GM18858 (cell line): ENCODE measurements around the gene CEBPZ.
A peak's percentile ranks its signal among the peaks of the same experiment; 100 is the strongest.
"Not testable (repeated sequence)": the region's sequence is repeated elsewhere in the genome, so short reads cannot be mapped to it uniquely, and the experiment has no call there.

ENCODE experiments used
- ATAC-seq: cut with Tn5 transposase; IDR thresholded peaks from one replicate; pipeline ENCODE4 v1.9.1; 2021; ENCODE audit not compliant: unreplicated experiment

The CEBPZ gene

DNA sequence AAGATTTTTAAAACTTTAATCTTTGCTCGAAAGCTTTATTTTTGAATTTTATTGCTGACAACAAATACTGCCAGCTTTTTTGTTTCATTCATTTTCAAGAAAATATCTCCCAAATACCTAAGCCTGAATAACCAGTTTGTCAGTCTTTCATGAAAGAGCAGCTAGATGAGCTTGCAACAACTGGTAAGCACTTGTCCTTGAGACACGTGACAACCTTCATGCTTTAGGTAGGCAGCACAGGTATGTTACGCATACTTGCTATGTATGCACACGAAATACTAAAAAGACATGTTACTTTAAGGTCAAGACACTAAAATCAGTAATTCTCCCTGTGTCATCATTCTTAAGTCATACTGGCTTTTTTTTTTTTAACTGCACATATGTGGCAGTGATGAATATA, 12.3 kb downstream of the CEBPZ start:
- ATAC-seq: no peak

DNA sequence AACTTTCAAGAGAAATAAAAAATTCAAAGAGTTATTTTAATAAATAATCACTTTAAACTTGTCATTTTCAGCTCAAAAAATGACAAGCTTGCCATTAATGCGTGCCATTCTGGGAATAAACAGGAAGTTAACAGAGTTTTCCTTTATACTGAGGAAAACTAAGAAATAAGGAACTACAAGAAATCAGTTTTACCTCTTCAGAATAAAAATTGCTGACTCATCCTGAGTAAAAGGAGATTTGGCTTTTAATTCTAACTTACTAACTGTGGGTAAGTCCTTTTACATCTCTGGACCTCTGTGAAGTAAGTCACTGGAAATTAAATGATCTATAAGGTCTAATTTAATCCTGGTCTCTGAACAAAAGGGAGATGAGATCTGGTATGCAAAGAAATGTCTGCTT, 16.1 kb downstream of the CEBPZ start:
- no peak for ATAC-seq

DNA sequence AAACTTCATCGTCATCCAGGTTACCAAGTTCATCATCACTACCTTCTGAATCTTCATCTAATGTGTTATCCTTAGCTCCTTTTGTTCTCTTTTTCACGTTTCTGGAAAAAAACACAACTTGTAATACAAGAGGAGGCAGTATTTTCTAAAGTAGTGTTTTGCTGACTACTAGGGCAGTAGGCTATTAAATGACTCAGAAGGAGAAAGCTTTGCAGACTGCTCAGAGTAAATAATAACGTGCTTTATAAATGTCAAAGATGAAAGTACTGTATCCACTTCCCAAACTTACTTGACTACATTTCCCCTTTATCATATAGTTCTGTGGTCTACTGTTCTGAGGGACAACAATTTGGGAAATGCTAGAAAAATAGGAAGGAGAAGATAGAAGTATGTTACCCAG, 19.5 kb downstream of the CEBPZ start:
- no peak for ATAC-seq

DNA sequence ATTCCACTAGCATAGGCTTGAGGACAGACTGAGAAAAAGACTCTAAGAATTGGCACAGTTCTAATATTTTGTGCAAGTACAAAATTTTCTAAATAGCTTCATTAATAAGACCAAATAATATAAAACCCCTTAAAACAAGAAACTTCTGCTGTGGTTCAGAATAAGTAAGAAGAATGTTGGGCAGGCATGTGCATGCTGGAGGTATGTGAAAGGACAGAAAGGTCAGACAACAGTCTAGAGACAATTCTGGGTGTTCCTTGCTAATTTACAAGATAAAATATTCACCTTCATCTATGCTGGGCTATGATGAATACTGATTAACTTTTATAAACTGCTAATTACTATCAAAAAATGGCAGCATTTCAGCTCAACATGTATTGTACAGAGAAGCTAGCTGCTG, 20.2 kb downstream of the CEBPZ start:
- ATAC-seq: no peak

- ATAC-seq: not testable (repeated sequence)
These were observed 24.6 kb downstream of the CEBPZ start for GRCh38 chr2:37206760-37207159.

DNA sequence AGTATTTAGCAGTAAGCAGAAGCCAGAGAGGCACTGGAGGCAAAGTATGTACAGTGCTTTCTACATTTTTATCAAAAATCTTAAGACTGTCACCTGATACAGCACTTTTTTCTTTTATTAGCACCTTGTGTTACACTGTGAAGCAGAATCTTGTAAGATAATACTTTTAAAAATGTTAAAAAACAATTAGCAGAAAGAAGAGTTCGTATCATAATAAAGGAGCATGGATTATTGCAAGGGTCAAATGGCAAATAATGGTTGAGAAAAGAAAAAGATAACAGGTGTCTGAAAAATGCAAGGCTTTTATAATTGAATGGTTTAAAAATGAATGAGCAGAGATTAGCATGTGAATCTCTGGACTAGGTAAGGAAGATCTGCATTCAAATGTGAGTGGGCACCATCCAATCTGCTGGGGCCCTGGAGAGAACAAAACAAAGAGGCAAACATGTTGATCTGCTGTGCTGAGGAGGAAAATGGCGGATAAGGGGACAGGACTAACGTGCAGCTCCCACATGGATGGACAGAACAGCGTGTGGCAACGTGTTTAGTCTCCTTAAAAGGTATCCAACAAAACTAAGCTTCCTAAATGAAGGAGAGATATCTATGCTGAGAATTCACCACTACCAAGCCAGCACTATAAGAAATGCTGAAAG, 25.6 kb downstream of the CEBPZ start:
- ATAC-seq: no peak

- ATAC-seq: not testable (repeated sequence)
These were observed 26.2 kb downstream of the CEBPZ start for GRCh38 chr2:37205071-37205661.

GRCh38 chr2:37203708-37204107, 27.7 kb downstream of the CEBPZ start:
- ATAC-seq: no peak

GRCh38 chr2:37201766-37202165, 29.6 kb downstream of the CEBPZ start:
- ATAC-seq: no peak

- ATAC-seq: no peak
These were observed 30.2 kb downstream of the CEBPZ start for GRCh38 chr2:37201208-37201607.

DNA sequence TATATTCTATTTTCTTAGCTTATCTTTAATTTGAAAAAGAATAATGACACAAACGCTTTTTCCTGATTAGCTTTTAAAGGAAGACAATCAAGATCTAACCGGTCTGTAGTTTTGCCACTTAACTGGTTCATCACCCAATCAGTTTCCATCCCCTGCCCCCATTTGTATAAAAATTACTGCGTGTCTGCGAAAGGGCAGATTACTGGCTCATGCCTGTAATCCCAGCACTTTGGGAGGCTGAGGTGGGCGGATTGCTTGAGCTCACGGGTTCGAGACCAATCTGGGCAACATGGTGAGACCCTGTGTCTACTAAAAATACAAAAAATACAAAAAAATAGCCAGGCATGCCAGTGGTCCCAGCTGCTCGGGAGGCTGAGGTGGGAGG, 32.7 kb downstream of the CEBPZ start:
- no peak for ATAC-seq

- peak; percentile 54 for ATAC-seq
These were observed 34.8 kb downstream of the CEBPZ start, which contains the start of gene CEBPZOS for GRCh38 chr2:37196320-37197195. Gene CEBPZOS, plus strand, starts transcription at chr2:37196496. Its CDS starts 3,209 bp downstream, at chr2:37199705.

DNA sequence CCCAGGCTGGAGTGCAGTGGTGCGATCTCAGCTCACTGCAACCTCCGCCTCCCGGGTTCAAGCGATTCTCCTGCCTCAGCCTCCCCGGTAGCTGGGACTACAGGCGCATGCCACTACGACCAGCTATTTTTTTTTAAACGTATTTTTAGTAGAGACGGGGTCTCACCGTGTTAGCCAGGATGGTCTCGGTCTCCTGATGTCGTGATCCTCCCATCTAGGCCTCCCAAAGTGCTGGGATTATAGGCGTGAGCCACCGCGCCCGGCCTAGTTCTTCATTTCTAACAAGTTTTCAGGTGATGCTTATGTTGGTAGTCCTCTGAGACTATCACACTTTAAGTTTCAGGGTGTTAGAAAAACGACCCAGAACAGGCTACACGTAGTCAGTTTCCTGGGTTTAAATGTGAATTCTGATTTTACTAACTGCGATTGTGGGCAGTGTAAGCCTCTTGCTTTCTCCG, 35.5 kb downstream of the CEBPZ start:
- ATAC-seq: not testable (repeated sequence)

DNA sequence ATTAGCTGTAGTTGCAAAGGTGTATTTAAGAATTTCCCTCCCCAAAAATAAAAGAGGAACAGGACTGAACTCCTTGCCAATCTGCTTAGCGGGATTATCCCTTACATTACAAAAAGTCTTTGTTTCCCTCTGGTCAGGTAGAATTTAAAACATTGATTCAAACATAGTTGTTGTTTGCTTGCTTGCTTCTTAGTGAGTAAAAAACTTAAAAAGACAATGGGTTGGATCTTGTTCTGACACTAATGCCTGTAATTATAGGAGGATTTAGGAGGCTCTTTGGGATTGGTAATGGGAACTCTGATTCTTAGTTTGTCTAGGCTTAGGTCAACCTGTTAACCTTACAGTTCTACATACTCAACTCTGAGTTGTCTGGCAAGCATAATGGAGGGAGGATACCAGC, 38.8 kb downstream of the CEBPZ start:
- no peak for ATAC-seq

DNA sequence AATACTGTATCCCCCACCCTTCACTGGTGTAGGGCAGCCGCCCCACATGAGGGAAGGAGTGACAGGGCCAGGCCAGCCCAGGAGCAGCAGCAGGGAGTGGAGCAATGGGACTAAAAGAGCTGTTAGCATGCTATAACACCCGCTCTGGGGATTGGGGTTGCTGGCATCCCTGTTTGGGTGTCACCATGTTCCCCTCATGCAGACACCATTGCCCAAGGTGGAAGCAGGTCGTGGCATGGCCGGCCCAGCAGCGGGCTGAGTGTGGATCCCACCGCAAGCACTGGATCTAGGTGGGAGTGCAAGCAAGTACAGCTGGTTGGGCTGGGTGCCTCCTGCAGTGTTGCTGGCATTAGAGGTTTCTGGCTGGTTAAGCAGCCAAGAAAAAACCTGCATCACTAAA, 39.6 kb downstream of the CEBPZ start:
- no peak for ATAC-seq

DNA sequence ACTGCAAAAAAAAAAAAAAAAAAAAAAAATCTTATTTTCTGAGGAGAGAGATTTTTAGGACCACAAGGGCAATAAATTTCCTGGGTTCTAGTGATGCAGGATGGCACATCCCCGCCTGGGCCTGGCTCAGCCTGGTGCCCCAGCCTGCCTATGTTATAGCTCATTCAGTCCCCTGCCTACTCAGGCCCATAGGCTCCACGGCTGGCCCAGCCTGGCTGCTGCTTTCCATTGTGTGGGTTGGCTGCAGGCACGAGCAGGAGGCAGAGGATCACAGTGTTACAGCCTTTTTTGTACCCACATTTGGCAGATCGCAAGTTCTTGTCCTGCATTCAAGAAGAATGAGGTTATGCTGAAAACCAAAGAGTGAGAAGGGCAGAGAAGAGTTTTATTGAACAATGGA, 40.1 kb downstream of the CEBPZ start:
- ATAC-seq: no peak

GRCh38 chr2:37190290-37190689, 41.1 kb downstream of the CEBPZ start:
- ATAC-seq: no peak

GRCh38 chr2:37189452-37190153, 41.8 kb downstream of the CEBPZ start:
- no peak for ATAC-seq

- no peak for ATAC-seq
These were observed 42.8 kb downstream of the CEBPZ start, which contains the start of gene SULT6B1 for GRCh38 chr2:37188570-37188969. Gene SULT6B1, minus strand, starts transcription at chr2:37188670. Its CDS starts 30 bp downstream, at chr2:37188640.

- ATAC-seq: no peak
These were observed 49.4 kb downstream of the CEBPZ start for GRCh38 chr2:37181726-37182684.
